Femur (tissue), 1 donor: ENCODE results near the gene HTR3B.
A peak's percentile ranks its signal among the peaks of the same experiment; 100 is the strongest.

Experiments
- DNase-seq: peaks from one replicate; pipeline ENCODE4 v3.0.0-alpha.2; 2017

The HTR3B gene

GRCh38 chr11:113947994-113948393, 43.4 kb downstream of the HTR3B start:
- DNase-seq, result no peak

GRCh38 chr11:113949891-113950290, 45.3 kb downstream of the HTR3B start:
- no peak for DNase-seq

GRCh38 chr11:113951537-113951936, 46.9 kb downstream of the HTR3B start:
- no peak for DNase-seq

GRCh38 chr11:113952070-113952469, 47.5 kb downstream of the HTR3B start:
- DNase-seq, result no peak

- DNase-seq, result no peak
Observed at GRCh38 chr11:113952588-113952987, 48.0 kb downstream of the HTR3B start.

GRCh38 chr11:113954235-113954634, 49.6 kb downstream of the HTR3B start:
- DNase-seq, result no peak

- no peak for DNase-seq
Observed at GRCh38 chr11:113956986-113957385, 52.4 kb downstream of the HTR3B start.

- DNase-seq, result no peak
Observed at GRCh38 chr11:113960702-113961330, 56.2 kb downstream of the HTR3B start.

GRCh38 chr11:113967361-113967760, 62.8 kb downstream of the HTR3B start:
- no peak for DNase-seq

- no peak for DNase-seq
Observed at GRCh38 chr11:113971506-113972195, 67.1 kb downstream of the HTR3B start.

GRCh38 chr11:113974741-113975470, 70.3 kb downstream of the HTR3B start, which contains the start of gene HTR3A:
HTR3A (plus strand) TSS chr11:113975108; CDS start chr11:113975326, 218 bp downstream.
- peak; percentile 47 for DNase-seq

GRCh38 chr11:113977071-113977490, 72.5 kb downstream of the HTR3B start:
- no peak for DNase-seq

- no peak for DNase-seq
Observed at GRCh38 chr11:113977701-113978100, 73.1 kb downstream of the HTR3B start.

- no peak for DNase-seq
Observed at GRCh38 chr11:113979431-113979830, 74.8 kb downstream of the HTR3B start.

- no peak for DNase-seq
Observed at GRCh38 chr11:113980785-113981184, 76.2 kb downstream of the HTR3B start.

GRCh38 chr11:113982306-113982705, 77.7 kb downstream of the HTR3B start:
- DNase-seq, result no peak

- no peak for DNase-seq
Observed at GRCh38 chr11:113984781-113985180, 80.2 kb downstream of the HTR3B start.

- no peak for DNase-seq
Observed at GRCh38 chr11:113985906-113986305, 81.3 kb downstream of the HTR3B start.

- DNase-seq, result no peak
Observed at GRCh38 chr11:113986351-113987140, 82.0 kb downstream of the HTR3B start.

- no peak for DNase-seq
Observed at GRCh38 chr11:113989381-113989780, 84.8 kb downstream of the HTR3B start.

- no peak for DNase-seq
Observed at GRCh38 chr11:113989916-113990315, 85.3 kb downstream of the HTR3B start.

- DNase-seq, result peak; percentile 57
Observed at GRCh38 chr11:113991170-113991569, 86.6 kb downstream of the HTR3B start.
